HepG2 (cell line): ENCODE measurements around the gene MUC6. TPM values are rescaled to one million over a fixed set of nuclear protein-coding genes. Genes with fewer than 3 reads are reported as not detected.

Experiments
- ATAC-seq: fragments of 200-7000 bp; cut with Tn5 transposase; 3 replicates; pipeline ENCODE4 v1.9.1; 2020; ENCODE audit warnings: mild to moderate bottlenecking, moderate library complexity
- BruUV-seq: library from RNA; stranded (reverse); fragments of 400-500 nt; replicated peaks from 2 replicates; lab custom pipeline; 2021; lab: Mats Ljungman, UMichigan
- CTCF ChIA-PET: fragments of 300-600 bp; formaldehyde crosslinking; extraction: SDS; loops from one replicate; lab custom pipeline; 2021; ENCODE audit warnings: low total read pairs, inconsistent platforms, low intra/inter-chr PET ratio; lab: Yijun Ruan, JAX
- POLR2A ChIA-PET: fragments of 350-600 bp; sonication (Branson Sonifier 250); formaldehyde crosslinking; loops from one replicate; lab custom pipeline; 2020; ENCODE audit warnings: antibody characterized with exemption, inconsistent platforms; lab: Yijun Ruan, JAX
- DNase-seq: peaks from one replicate; pipeline ENCODE4 v3.0.0-alpha.2; 2015; ENCODE audit warnings: low spot score
- FAIRE-seq: peaks from 3 replicates; lab custom pipeline; 2011; peaks lifted over from hg19 to GRCh38; lab: Jason Lieb, UNC
- H2AFZ ChIP-seq: one replicate; pipeline ENCODE4 v1.6.1; 2011; ENCODE audit warnings: low read length, inconsistent platforms
- H3K27ac ChIP-seq: fragments of 300-600 bp; 3 replicates; pipeline ENCODE4 v1.8.0; 2011; ENCODE audit warnings: mixed run types, mild to moderate bottlenecking, mixed read lengths, low read length, inconsistent platforms; ENCODE audit not compliant: insufficient read depth; ENCODE audit errors: extremely low read length
- H3K27me3 ChIP-seq, 2 experiments: fragments of 200-600 bp in 1 of 2; 2 replicates in 1 of 2; 3 replicates in 1 of 2; pipeline versions ENCODE4 v1.6.0 to v1.8.0; 2011; ENCODE audit warnings: low read length in 2 of 2, mild to moderate bottlenecking in 2 of 2, moderate library complexity in 2 of 2, inconsistent platforms in 1 of 2; ENCODE audit not compliant: insufficient read depth in 2 of 2, control insufficient read depth in 1 of 2
- H3K36me3 ChIP-seq, 2 experiments: fragments of 200-600 bp in 1 of 2; replicated peaks in 1 of 2; 2 replicates in 1 of 2; 3 replicates in 1 of 2; pipeline versions ENCODE4 v1.5.1 to v1.8.0; 2011; ENCODE audit warnings: low read length in 2 of 2, inconsistent platforms in 1 of 2; ENCODE audit not compliant: insufficient read depth in 2 of 2, control insufficient read depth in 1 of 2
- H3K4me1 ChIP-seq: 2 replicates; pipeline ENCODE4 v1.5.1; 2012; ENCODE audit warnings: low read length, inconsistent platforms; ENCODE audit not compliant: insufficient read depth
- H3K4me2 ChIP-seq: 2 replicates; pipeline ENCODE4 v1.6.0; 2011; ENCODE audit warnings: low read depth, low read length, inconsistent platforms
- H3K4me3 ChIP-seq, 3 experiments: fragments of 200-600 bp in 1 of 3; sonication (generic), shearing (Covaris generic) in 1 of 3; replicated peaks in 1 of 3; 2 replicates each; pipeline ENCODE4 v1.5.1; 2011 to 2016; ENCODE audit warnings: low read length in 3 of 3, inconsistent platforms in 2 of 3, low read depth in 2 of 3, mild to moderate bottlenecking in 2 of 3, control low read depth in 1 of 3, mixed read lengths in 1 of 3; ENCODE audit not compliant: insufficient read depth in 1 of 3
- H3K79me2 ChIP-seq: one replicate; pipeline ENCODE4 v1.6.1; 2011; ENCODE audit warnings: low read length, inconsistent platforms; ENCODE audit not compliant: insufficient read depth
- H3K9ac ChIP-seq: 2 replicates; pipeline ENCODE4 v1.6.0; 2011; ENCODE audit warnings: mild to moderate bottlenecking, low read depth, low read length, inconsistent platforms; ENCODE audit not compliant: insufficient read depth
- H3K9me3 ChIP-seq: 2 replicates; pipeline ENCODE4 v1.5.1; 2012; ENCODE audit warnings: mild to moderate bottlenecking, low read length
- H4K20me1 ChIP-seq: 2 replicates; pipeline ENCODE4 v1.6.0; 2011; ENCODE audit warnings: inconsistent platforms, mild to moderate bottlenecking, low read length, moderate library complexity; ENCODE audit not compliant: insufficient read depth
- ASH2L ChIP-seq: fragments of 300-600, 200-600 bp; sonication (generic); IDR thresholded peaks from 2 replicates; pipeline ENCODE4 v1.7.0; 2017; ENCODE audit warnings: low read depth, mild to moderate bottlenecking, moderate library complexity, mixed read lengths, low read length; ENCODE audit not compliant: insufficient read length
- GATAD1 ChIP-seq: IDR thresholded peaks from 2 replicates; pipeline ENCODE4 v1.6.1; 2016; ENCODE audit warnings: missing genetic modification reagents, missing compliant biosample characterization
- KDM4B ChIP-seq: sonication (generic); formaldehyde crosslinking; IDR thresholded peaks from 2 replicates; pipeline ENCODE4 v1.4.0; 2020; ENCODE audit warnings: missing genetic modification reagents
- POGZ ChIP-seq: sonication (generic); formaldehyde crosslinking; IDR thresholded peaks from 2 replicates; pipeline ENCODE4 v1.4.0; 2020; ENCODE audit warnings: mild to moderate bottlenecking, missing genetic modification reagents
- RXRA ChIP-seq: sonication (generic); formaldehyde crosslinking; IDR thresholded peaks from 2 replicates; pipeline ENCODE4 v1.5.1; 2020; ENCODE audit warnings: missing genetic modification reagents
- SIX1 ChIP-seq: sonication (generic); formaldehyde crosslinking; IDR thresholded peaks from 2 replicates; pipeline ENCODE4 v1.4.0; 2020; ENCODE audit warnings: missing genetic modification reagents, borderline replicate concordance
- SIX4 ChIP-seq: sonication (generic); formaldehyde crosslinking; IDR thresholded peaks from 2 replicates; pipeline ENCODE4 v1.4.0; 2020; ENCODE audit warnings: missing genetic modification reagents
- TBP ChIP-seq: sonication (generic); formaldehyde crosslinking; IDR thresholded peaks from 2 replicates; pipeline ENCODE4 v1.5.0; 2020; ENCODE audit warnings: missing genetic modification reagents
- TEAD2 ChIP-seq: sonication (generic); formaldehyde crosslinking; IDR thresholded peaks from 2 replicates; pipeline ENCODE4 v1.9.0; 2021; ENCODE audit warnings: missing genetic modification reagents
- ZBTB7A ChIP-seq: sonication (generic); formaldehyde crosslinking; IDR thresholded peaks from 2 replicates; pipeline ENCODE4 v1.8.0; 2022; ENCODE audit warnings: mild to moderate bottlenecking, missing genetic modification reagents
- ZKSCAN5 ChIP-seq: sonication (generic); formaldehyde crosslinking; IDR thresholded peaks from 2 replicates; pipeline ENCODE4 v1.5.1; 2020; ENCODE audit warnings: mild to moderate bottlenecking, missing genetic modification reagents
- ZSCAN12 ChIP-seq: sonication (generic); formaldehyde crosslinking; IDR thresholded peaks from 2 replicates; pipeline ENCODE4 v1.9.0; 2021; ENCODE audit warnings: mild to moderate bottlenecking, missing genetic modification reagents
- ZSCAN22 ChIP-seq: sonication (generic); formaldehyde crosslinking; IDR thresholded peaks from 2 replicates; pipeline ENCODE4 v1.4.0; 2020; ENCODE audit warnings: mild to moderate bottlenecking, missing genetic modification reagents
- WGBS: methylation state at CpG from one replicate; pipeline ENCODE4 v1.1.6; 2017; ENCODE audit warnings: low lambda C conversion rate; 5-methylcytosine and 5-hydroxymethylcytosine counted together
- in situ Hi-C: cut with HindIII; loops from 2 replicates; pipeline ENCODE4 v1.10.0; 2017; ENCODE audit warnings: low pct_unique_long_range_greater_than_20kb; ENCODE audit not compliant: extremely low pct_ligation_motif_present
- intact Hi-C: fragments of 100-400 bp; cut with micrococcal nuclease; formaldehyde crosslinking; loops from one replicate; pipeline ENCODE4 v1.10.0; 2022; ENCODE audit not compliant: unreplicated experiment
- polyA plus RNA-seq, 8 experiments: library from polyadenylated mRNA; depleted of rRNA in 3 of 8; stranded (reverse) in 7 of 8; unstranded in 1 of 8; fragments of >200 nt; fragmentation: Illumina TruSeq in 4 of 8; extraction: Trizol in 4 of 8; gene quantifications; 2 replicates each; pipeline versions ENCODE4 v1.2.1 to v1.2.3, GENCODE V29; 2011 to 2016; ENCODE audit warnings: low read depth in 4 of 8, missing spikeins in 1 of 8, mixed read lengths in 1 of 8; ENCODE audit not compliant: insufficient read depth in 1 of 8
- total RNA-seq, 5 experiments: library from RNA; depleted of rRNA; stranded (reverse); fragments of >200 nt; fragmentation: Illumina TruSeq; extraction: Trizol; gene quantifications; 2 replicates each; pipeline ENCODE4 v1.2.3, GENCODE V29; 2016; ENCODE audit warnings: low read depth in 1 of 5
- TF ChIP-seq, protein P1 (sequence below): IDR thresholded peaks from 2 replicates; pipeline ENCODE4 v1.6.1; 2016; ENCODE audit warnings: low read depth, control low read depth
- TF ChIP-seq, protein P2 (sequence below): fragments of 450-650 bp; IDR thresholded peaks from 2 replicates; pipeline ENCODE4 v1.6.1; 2017; ENCODE audit warnings: mild to moderate bottlenecking

Gene MUC6
- total and polyA plus RNA-seq, 2 of the 13 experiments (the other 11 are each of a cell fraction or from before 2014, with no cell fraction given), result not detected

- TF ChIP-seq TBP (CRISPR knock-in tag) (no peak), ZBTB7A (CRISPR knock-in tag) (no peak), ZKSCAN5 (CRISPR knock-in tag) (no peak), SIX4 (CRISPR knock-in tag) (no peak), POGZ (CRISPR knock-in tag) (no peak), SIX1 (CRISPR knock-in tag) (no peak), RXRA (CRISPR knock-in tag) (no peak), ASH2L (no peak), TEAD2 (CRISPR knock-in tag) (no peak), KDM4B (CRISPR knock-in tag) (no peak), ZSCAN12 (CRISPR knock-in tag) (no peak), GATAD1 (no peak), ZSCAN22 (no peak)
- TF ChIP-seq, protein P1, sequence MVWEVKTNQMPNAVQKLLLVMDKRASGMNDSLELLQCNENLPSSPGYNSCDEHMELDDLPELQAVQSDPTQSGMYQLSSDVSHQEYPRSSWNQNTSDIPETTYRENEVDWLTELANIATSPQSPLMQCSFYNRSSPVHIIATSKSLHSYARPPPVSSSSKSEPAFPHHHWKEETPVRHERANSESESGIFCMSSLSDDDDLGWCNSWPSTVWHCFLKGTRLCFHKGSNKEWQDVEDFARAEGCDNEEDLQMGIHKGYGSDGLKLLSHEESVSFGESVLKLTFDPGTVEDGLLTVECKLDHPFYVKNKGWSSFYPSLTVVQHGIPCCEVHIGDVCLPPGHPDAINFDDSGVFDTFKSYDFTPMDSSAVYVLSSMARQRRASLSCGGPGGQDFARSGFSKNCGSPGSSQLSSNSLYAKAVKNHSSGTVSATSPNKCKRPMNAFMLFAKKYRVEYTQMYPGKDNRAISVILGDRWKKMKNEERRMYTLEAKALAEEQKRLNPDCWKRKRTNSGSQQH, result no peak
- TF ChIP-seq, protein P2, sequence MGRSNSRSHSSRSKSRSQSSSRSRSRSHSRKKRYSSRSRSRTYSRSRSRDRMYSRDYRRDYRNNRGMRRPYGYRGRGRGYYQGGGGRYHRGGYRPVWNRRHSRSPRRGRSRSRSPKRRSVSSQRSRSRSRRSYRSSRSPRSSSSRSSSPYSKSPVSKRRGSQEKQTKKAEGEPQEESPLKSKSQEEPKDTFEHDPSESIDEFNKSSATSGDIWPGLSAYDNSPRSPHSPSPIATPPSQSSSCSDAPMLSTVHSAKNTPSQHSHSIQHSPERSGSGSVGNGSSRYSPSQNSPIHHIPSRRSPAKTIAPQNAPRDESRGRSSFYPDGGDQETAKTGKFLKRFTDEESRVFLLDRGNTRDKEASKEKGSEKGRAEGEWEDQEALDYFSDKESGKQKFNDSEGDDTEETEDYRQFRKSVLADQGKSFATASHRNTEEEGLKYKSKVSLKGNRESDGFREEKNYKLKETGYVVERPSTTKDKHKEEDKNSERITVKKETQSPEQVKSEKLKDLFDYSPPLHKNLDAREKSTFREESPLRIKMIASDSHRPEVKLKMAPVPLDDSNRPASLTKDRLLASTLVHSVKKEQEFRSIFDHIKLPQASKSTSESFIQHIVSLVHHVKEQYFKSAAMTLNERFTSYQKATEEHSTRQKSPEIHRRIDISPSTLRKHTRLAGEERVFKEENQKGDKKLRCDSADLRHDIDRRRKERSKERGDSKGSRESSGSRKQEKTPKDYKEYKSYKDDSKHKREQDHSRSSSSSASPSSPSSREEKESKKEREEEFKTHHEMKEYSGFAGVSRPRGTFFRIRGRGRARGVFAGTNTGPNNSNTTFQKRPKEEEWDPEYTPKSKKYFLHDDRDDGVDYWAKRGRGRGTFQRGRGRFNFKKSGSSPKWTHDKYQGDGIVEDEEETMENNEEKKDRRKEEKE, result no peak
- intact Hi-C loops, result no loop called here
- Histone ChIP-seq H3K27ac (no peak overlapping the region), H4K20me1 (no peaks in the 10 kb centered on the region), H3K79me2 (no peaks in the 10 kb centered on the region), H3K27me3 (peaks cover 33 to 68% of the 10 kb centered on the region in 2 experiments; a peak in 4 of 5 replicates), H3K4me1 (peaks cover 4% of the 10 kb centered on the region; the same call in 1 of the 2 replicates), H3K9me3 (no peaks in the 10 kb centered on the region), H3K4me3 (no peak overlapping the region), H3K4me2 (no peak overlapping the region), H3K9ac (no peak overlapping the region), H2AFZ (no peak overlapping the region), H3K36me3 (no peaks in the 10 kb centered on the region)
- ChIA-PET CTCF (no interaction called here), POLR2A (no interaction called here)
- 68% methylated on average over 4 of the region's 38 CpGs for WGBS
- no TSS peak for BruUV-seq
- FAIRE-seq (no peak), DNase-seq (no peak), ATAC-seq (no peak)
- in situ Hi-C loops, result no loop called here
Measured at GRCh38 chr11:1033016-1033798, 3.3 kb downstream of the MUC6 start.
